Stomach (tissue), 9 donors: Measurements from ENCODE around the gene LAMTOR1. TPM values are rescaled to one million over a fixed set of nuclear protein-coding genes. Genes with fewer than 3 reads are reported as not detected.

Experiments
- DNase-seq, 2 donors: peaks; one replicate each; pipeline versions ENCODE4 v3.0.0 to v3.0.0-alpha.2; 2013 to 2019
- H3K27ac ChIP-seq, 5 donors: fragments of 200-600 bp in 4 of 5; sonication (generic) in 4 of 5; one replicate each; pipeline ENCODE4 v1.5.1; 2013 to 2019; ENCODE audit warnings: mild to moderate bottlenecking in 1 of 5, moderate library complexity in 1 of 5
- H3K27me3 ChIP-seq, 3 donors: fragments of 200-600 bp; sonication (generic); one replicate each; pipeline ENCODE4 v1.5.1; 2017 to 2019; ENCODE audit warnings: mixed run types in 1 of 3
- H3K36me3 ChIP-seq, 4 donors: fragments of 200-600 bp; sonication (generic); 1 replicate in 3 of 4; 2 replicates in 1 of 4; pipeline ENCODE4 v1.5.1; 2016 to 2019
- H3K4me1 ChIP-seq, 4 donors: fragments of 200-600 bp; sonication (generic); one replicate each; pipeline ENCODE4 v1.5.1; 2016 to 2019
- H3K4me3 ChIP-seq, 4 donors: fragments of 200-600 bp; sonication (generic) in 3 of 4; one replicate each; pipeline ENCODE4 v1.5.1; 2016 to 2019; ENCODE audit warnings: mild to moderate bottlenecking in 1 of 4
- H3K9me3 ChIP-seq, 4 donors: fragments of 200-600 bp; sonication (generic); one replicate each; pipeline ENCODE4 v1.5.1; 2016 to 2019
- EP300 ChIP-seq: sonication (generic); formaldehyde crosslinking; IDR thresholded peaks from one replicate; pipeline ENCODE4 v1.6.1; 2017; ENCODE audit warnings: antibody characterized with exemption
- POLR2A ChIP-seq, 4 donors: fragments of 450-650 bp; IDR thresholded peaks; one replicate each; pipeline ENCODE4 v1.6.1; 2016; ENCODE audit warnings: antibody characterized with exemption in 4 of 4, control low read depth in 2 of 4, mild to moderate bottlenecking in 1 of 4, moderate library complexity in 1 of 4
- POLR2AphosphoS5 ChIP-seq, 3 donors: sonication (generic); formaldehyde crosslinking; IDR thresholded peaks; one replicate each; pipeline ENCODE4 v1.6.1; 2016; ENCODE audit warnings: antibody characterized with exemption in 3 of 3
- WGBS, 5 donors: extraction: QIAGEN DNeasy Blood & Tissue Kit in 3 of 5; methylation state at CpG; one replicate each; pipeline versions ENCODE4 v1.1.5 to v1.1.7; 2013 to 2018; 5-methylcytosine and 5-hydroxymethylcytosine counted together
- intact Hi-C: fragments of 100-400 bp; cut with DNase I; formaldehyde crosslinking; loops from one replicate; pipeline ENCODE4 v1.15.1; 2023; ENCODE audit warnings: low total_unique reads
- polyA plus RNA-seq, 3 donors: library from polyadenylated mRNA; stranded (reverse); fragments of 200-250 nt; gene quantifications; one replicate each; pipeline ENCODE4 v1.2.3, GENCODE V29; 2013
- total RNA-seq, 5 donors: library from RNA; depleted of rRNA; stranded (reverse); fragments of >200 nt; gene quantifications; one replicate each; pipeline versions ENCODE4 v1.1.0 to v1.2.3, GENCODE V29; 2014 to 2016
- TF ChIP-seq, protein P1 (sequence below), 7 experiments: fragments of 450-650 bp in 4 of 7; fragments of 200-600 bp in 3 of 7; sonication (generic) in 3 of 7; IDR thresholded peaks; one replicate each; pipeline ENCODE4 v1.5.1; 2016 to 2019; ENCODE audit warnings: antibody characterized with exemption in 7 of 7, control low read depth in 2 of 7, mild to moderate bottlenecking in 1 of 7
- donor health status: healthy with polysubstance abuse.
- donor health status: Bipolar disorder and iron deficiency.
- donor health status: healthy.

LAMTOR1 gene
- total and polyA plus RNA-seq, 8 donors = 3.5 to 159 (median 94.3) TPM

DNA sequence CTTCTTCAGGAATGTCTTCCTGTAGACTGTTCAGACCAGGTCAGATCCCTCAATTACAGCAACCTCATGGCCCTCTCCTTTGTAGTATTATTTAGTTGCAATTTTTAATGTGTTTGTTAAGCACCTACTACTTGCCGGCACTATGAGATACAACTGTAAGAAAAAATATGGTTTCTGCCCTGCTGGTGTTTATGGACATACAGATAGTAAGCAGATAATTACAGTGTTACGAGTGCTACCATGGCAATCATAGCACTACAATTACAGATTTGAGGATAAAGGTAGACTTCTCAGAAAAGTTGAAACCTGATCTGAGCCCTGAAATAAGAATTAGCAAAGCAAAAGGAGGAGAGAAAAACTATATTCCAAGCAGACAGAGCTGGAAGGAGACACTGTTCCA, 19.7 kb downstream of the LAMTOR1 start:
- Histone ChIP-seq H3K27ac (no peak overlapping the region), H3K4me1 (peaks cover 20 to 35% (median 26%) of the 10 kb centered on the region in 4 donors), H3K9me3 (no peaks in the 10 kb centered on the region), H3K36me3 (peaks cover 0 to 12% (median 7%) of the 10 kb centered on the region in 4 donors), H3K27me3 (no peaks in the 10 kb centered on the region), H3K4me3 (no peak overlapping the region)
- no peak for DNase-seq
- TF ChIP-seq EP300 (no peak), POLR2AphosphoS5 (IDR thresholded peaks at IDR 0.05) (no peak), POLR2A (IDR thresholded peaks at IDR 0.05) (no peak)
- TF ChIP-seq, protein P1, sequence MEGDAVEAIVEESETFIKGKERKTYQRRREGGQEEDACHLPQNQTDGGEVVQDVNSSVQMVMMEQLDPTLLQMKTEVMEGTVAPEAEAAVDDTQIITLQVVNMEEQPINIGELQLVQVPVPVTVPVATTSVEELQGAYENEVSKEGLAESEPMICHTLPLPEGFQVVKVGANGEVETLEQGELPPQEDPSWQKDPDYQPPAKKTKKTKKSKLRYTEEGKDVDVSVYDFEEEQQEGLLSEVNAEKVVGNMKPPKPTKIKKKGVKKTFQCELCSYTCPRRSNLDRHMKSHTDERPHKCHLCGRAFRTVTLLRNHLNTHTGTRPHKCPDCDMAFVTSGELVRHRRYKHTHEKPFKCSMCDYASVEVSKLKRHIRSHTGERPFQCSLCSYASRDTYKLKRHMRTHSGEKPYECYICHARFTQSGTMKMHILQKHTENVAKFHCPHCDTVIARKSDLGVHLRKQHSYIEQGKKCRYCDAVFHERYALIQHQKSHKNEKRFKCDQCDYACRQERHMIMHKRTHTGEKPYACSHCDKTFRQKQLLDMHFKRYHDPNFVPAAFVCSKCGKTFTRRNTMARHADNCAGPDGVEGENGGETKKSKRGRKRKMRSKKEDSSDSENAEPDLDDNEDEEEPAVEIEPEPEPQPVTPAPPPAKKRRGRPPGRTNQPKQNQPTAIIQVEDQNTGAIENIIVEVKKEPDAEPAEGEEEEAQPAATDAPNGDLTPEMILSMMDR (IDR thresholded peaks at IDR 0.05) = no peak
- WGBS, 5 donors = 75 to 92% (median 86%) methylated on average over 2 of the region's 2 CpGs
- intact Hi-C loops = no loop called here

DNA sequence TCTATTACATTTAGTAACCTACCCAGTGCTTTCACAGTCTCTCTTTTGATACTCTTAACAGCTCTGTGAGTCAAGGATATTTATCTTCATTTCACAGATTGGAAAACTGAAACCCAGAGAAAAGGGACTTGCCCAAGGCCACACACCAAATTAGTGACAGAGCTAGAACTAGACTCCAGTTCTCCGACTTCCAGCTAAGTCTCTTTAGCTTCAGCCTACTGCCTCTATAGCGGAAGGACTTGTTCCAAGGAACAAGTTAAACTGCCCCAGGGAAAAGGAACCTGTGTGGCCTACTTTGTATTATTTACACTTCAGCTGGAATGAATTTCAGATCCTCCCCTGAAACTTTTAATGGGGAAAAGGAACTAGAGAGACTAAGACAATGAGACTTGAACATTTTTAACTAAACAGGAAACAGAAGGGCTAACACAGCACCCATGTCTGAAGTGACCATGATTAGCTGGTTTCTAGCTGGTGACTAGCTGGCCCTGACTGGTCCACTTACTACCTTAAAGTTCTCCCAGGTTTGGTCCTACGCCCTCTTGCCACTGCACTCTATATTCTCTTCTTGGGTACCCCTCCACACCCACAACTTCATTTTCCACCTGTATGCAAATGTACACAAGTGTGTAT, 21.2 kb downstream of the LAMTOR1 start:
- H3K27me3 ChIP-seq = no peaks in the 10 kb centered on the region
- H3K4me1 ChIP-seq = peaks cover 23 to 47% (median 27%) of the 10 kb centered on the region in 4 donors
- no peak overlapping the region for H3K4me3 ChIP-seq
- intact Hi-C loops = no loop called here
- WGBS, 5 donors = 50 to 69% (median 54%) methylated on average over 3 of the region's 3 CpGs
- DNase-seq = peak in 1 of 2 donors; percentile 51
- H3K36me3 ChIP-seq = peaks cover 0 to 5% (median 0%) of the 10 kb centered on the region in 4 donors
- H3K9me3 ChIP-seq = no peaks in the 10 kb centered on the region
- TF ChIP-seq POLR2A (IDR thresholded peaks at IDR 0.05) (no peak), EP300 (no peak), POLR2AphosphoS5 (IDR thresholded peaks at IDR 0.05) (no peak)
- TF ChIP-seq, protein P1 (IDR thresholded peaks at IDR 0.05) = no peak
- H3K27ac ChIP-seq = peak overlapping the region; percentile 68 to 96 (median 93)

DNA sequence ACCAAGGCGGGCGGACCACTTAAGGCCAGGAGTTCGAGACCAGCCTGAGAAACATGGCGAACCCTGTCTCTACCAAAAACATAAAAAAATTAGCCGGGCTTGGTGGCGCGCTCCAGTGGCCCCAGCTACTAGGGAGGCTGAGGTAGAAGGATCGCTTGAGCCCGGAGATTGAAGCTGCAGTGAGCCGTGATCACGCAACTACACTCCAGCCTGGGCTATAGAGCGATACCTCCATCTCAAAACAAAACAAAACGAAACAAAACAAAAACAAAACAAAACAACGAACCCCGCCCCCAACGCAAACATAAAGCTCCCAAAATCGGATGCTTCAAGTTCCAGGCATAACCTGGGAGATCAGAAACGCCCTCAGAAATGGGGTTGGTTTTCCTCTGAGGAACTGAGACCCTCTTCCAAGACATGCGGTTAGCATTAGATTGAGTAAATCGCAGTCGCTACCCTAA, 21.9 kb downstream of the LAMTOR1 start:
- 67 to 78% (median 71%) methylated on average over 21 of the region's 21 CpGs for WGBS, 5 donors
- intact Hi-C loops = no loop called here

DNA sequence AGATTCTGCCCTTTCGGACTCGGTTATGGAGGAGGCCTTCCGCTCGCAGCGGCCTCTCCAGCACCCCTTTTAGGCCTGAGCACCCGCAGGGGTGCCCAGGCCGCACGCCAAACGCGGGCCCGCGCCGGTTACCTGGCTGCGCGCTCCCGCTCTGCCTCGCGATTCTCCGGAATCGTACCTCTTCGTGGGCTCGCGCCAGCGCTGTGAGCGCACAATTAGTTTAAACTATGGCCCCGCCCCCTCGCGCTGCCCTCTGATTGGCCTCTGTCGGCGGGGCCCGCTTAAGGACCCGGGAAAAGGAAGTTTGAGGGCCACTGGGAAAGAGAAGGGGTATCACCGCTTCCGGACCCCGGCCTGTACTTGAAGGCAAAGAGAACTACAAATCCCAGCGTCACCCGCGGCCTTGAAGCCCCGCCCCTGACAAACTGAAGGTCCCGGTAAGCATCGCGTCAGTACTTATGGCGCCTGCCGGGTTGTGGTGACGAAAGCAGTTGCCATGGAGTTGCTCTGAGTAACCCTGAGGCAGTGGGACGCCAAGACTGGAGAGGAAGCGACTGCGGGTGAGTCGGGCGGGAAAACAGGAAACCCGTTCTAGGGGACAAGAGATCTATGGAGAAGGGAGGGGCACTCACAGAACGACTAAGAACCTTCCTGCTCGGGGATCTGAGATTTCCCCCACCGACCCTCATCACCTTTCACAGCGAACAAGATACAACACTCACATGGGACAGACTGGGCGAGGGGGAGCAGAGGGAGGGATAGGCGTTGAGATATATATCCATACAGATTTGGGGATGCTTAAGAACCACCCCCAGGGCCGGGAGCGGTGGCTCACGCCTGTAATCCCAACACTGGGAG, 22.5 kb downstream of the LAMTOR1 start, which contains the start of the genes LRRC51 and NUMA1:
TSS of gene LRRC51 (plus strand) at position 525 of the 858 bp plus-strand sequence. CDS start 8,234 bp downstream, outside the sequence.
TSS of gene NUMA1 (minus strand) at position 217 of the 858 bp plus-strand sequence. CDS start 44,599 bp downstream, outside the sequence.
- intact Hi-C loops = no loop called here
- H3K4me3 ChIP-seq = peak within 1 kb of the TSS; percentile 56 to 76 (median 69)
- no peaks in the 10 kb centered on the region for H3K27me3 ChIP-seq
- H3K9me3 ChIP-seq = no peaks in the 10 kb centered on the region
- peak within 1 kb of the TSS; percentile 82 to 96 (median 93) for H3K27ac ChIP-seq
- H3K36me3 ChIP-seq = peaks cover 0 to 11% (median 3%) of the 10 kb centered on the region in 4 donors
- no peak for TF ChIP-seq POLR2A (IDR thresholded peaks at IDR 0.05)
- TF ChIP-seq, protein P1 (IDR thresholded peaks at IDR 0.05) = no peak
- peak; percentile 63 to 81 (median 71) for TF ChIP-seq POLR2AphosphoS5 (IDR thresholded peaks at IDR 0.05)
- TF ChIP-seq EP300 = no peak
- peaks cover 23 to 50% (median 31%) of the 10 kb centered on the region in 4 donors for H3K4me1 ChIP-seq
- peak; percentile 100 for DNase-seq
- 0 to 2% (median 0%) methylated on average over 51 to 60 of the region's 60 CpGs for WGBS, 5 donors

More for the DNA sequence above, 21.9 kb downstream of the LAMTOR1 start:
- H3K27me3 ChIP-seq = no peaks in the 10 kb centered on the region
- DNase-seq = peak in 1 of 2 donors; percentile 25
- TF ChIP-seq EP300 (no peak), POLR2AphosphoS5 (IDR thresholded peaks at IDR 0.05) (no peak), POLR2A (IDR thresholded peaks at IDR 0.05) (no peak)
- H3K27ac ChIP-seq = peak overlapping the region; percentile 82 to 96 (median 93)
- H3K4me1 ChIP-seq = peaks cover 23 to 47% (median 28%) of the 10 kb centered on the region in 4 donors
- H3K9me3 ChIP-seq = no peaks in the 10 kb centered on the region
- peaks cover 0 to 9% (median 1%) of the 10 kb centered on the region in 4 donors for H3K36me3 ChIP-seq
- H3K4me3 ChIP-seq = peak overlapping the region; percentile 56 to 76 (median 69)
